Measurements from ENCODE around the gene SERAC1. TPM values are rescaled to one million over a fixed set of nuclear protein-coding genes. Genes with fewer than 3 reads are reported as not detected.
A peak's percentile ranks its signal among the peaks of the same experiment; 100 is the strongest.

SERAC1 gene
- polyA plus RNA-seq, 1 of the 3 experiments (the other 2 are of a cell fraction), result 5.6 TPM

DNA sequence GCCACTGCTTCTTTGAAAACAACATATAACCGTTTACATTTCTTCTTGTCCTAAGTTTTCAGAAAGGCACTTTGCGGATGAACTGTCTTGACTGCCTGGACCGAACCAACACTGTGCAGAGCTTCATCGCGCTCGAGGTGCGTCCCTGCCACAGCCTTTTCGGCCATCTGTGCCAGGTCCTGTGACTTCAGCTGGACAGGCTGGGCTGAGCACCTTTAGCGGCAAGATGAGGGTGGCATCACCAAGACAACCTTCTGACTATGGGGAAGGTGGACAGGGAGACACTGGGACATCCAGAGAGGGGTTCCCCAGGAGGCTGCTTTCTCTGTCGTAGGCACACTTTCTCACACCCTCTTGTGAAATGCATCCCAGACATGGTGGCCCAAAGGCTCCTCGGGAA is 104.3 kb downstream of the SERAC1 start (continued):
- no peak for TF ChIP-seq IRF3 (IDR thresholded peaks at IDR 0.05; ENCODE audit: low read depth, low read length)
- TF ChIP-seq USF1 (IDR thresholded peaks at IDR 0.05; ENCODE audit: borderline replicate concordance, low read depth), result no peak
- TF ChIP-seq RFX5 (IDR thresholded peaks at IDR 0.05; ENCODE audit: low read length), result no peak

DNA sequence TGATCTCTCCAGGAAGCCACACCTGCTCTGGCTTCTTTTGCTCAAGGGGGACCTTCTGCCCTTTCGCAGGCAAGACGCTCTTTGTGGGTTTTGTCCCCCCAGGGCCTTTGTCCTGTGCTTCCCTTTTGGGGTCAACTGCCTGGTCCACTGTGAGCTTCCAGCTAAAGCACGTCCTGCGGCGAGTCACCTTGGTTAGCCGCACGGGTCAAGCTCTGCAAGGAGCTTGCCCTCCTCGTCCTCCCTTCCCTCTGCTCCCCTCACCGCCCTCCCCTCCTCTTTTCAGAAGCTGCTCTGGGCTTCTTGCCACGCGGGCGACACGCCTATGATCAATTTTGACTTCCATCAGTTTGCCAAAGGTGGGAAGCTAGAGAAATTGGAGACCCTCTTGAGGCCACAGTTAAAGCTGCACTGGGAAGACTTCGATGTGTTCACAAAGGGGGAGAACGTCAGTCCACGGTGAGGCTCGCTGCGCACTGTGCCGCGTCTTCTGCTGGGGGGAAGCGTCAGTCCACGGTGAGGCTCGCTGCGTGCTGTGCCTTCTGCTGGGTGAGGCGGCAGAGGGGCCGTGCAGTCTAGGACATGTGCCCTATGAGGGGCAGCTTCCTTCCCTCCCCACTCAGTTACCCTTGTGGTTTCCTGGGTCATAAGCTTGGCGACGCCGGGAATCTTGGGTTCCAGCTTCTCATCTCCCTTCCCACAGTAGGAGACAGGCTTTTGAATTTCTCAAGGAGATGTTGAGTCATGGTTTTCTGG is 106.2 kb downstream of the SERAC1 start:
- H3K27ac ChIP-seq (ENCODE audit: low read depth in 2 of 2, low read length in 1 of 2), result peak overlapping the region in 1 of 2 experiments; percentile 99; a peak in 3 of 4 replicates
- WGBS (ENCODE audit: low lambda C conversion rate), result 96% methylated on average over 29 of the region's 29 CpGs
- TF ChIP-seq ELF1 (IDR thresholded peaks at IDR 0.05), result no peak
- TF ChIP-seq SIN3A (IDR thresholded peaks at IDR 0.05; ENCODE audit: borderline replicate concordance, low read depth, low read length), result no peak
- no peak for TF ChIP-seq NRF1 (IDR thresholded peaks at IDR 0.05; ENCODE audit: low read depth, low read length)
- TF ChIP-seq USF1 (IDR thresholded peaks at IDR 0.05; ENCODE audit: borderline replicate concordance, low read depth), result no peak
- no peak for TF ChIP-seq ZBTB33 (IDR thresholded peaks at IDR 0.05; ENCODE audit: borderline replicate concordance, low read depth)
- no peak for TF ChIP-seq SMC3 (IDR thresholded peaks at IDR 0.05; ENCODE audit: low read depth, low read length)
- no peak for TF ChIP-seq USF2 (IDR thresholded peaks at IDR 0.05; ENCODE audit: borderline replicate concordance, low read depth, low read length)
- TF ChIP-seq TCF12 (IDR thresholded peaks at IDR 0.05), result no peak
- TF ChIP-seq IRF3 (IDR thresholded peaks at IDR 0.05; ENCODE audit: low read depth, low read length), result no peak
- TF ChIP-seq, protein P1, sequence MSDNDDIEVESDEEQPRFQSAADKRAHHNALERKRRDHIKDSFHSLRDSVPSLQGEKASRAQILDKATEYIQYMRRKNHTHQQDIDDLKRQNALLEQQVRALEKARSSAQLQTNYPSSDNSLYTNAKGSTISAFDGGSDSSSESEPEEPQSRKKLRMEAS (IDR thresholded peaks at IDR 0.05; ENCODE audit: low read depth), result no peak
- no peak for TF ChIP-seq TAF1 (IDR thresholded peaks at IDR 0.05; ENCODE audit: borderline replicate concordance, low read depth, low read length)
- no peak for TF ChIP-seq REST (IDR thresholded peaks at IDR 0.05; ENCODE audit: low read depth, low read length)
- TF ChIP-seq NFIC (IDR thresholded peaks at IDR 0.05; ENCODE audit: borderline replicate concordance), result no peak

More for the DNA sequence above, 106.2 kb downstream of the SERAC1 start:
- Histone ChIP-seq H3K4me1 (ENCODE audit: control insufficient read depth in 1 of 2, insufficient read depth in 2 of 2, low read depth in 1 of 2, low read length in 1 of 2) (peaks cover 14 to 31% of the 10 kb centered on the region in 2 experiments; a peak in 3 of 4 replicates), H3K9me3 (no peaks in the 10 kb centered on the region), H3K79me2 (ENCODE audit: insufficient read depth) (peaks cover 29% of the 10 kb centered on the region), H3K36me3 (replicated peaks in 1 of 2; ENCODE audit: control insufficient read depth in 1 of 2, insufficient read depth in 2 of 2, low read length in 1 of 2) (peaks cover 37 to 62% of the 10 kb centered on the region in 2 experiments), H4K20me1 (ENCODE audit: insufficient read depth) (no peaks in the 10 kb centered on the region), H3K27me3 (ENCODE audit: insufficient read depth) (no peaks in the 10 kb centered on the region), H3K4me3 (ENCODE audit: low read depth in 2 of 2, low read length in 1 of 2) (no peak overlapping the region), H3F3A (replicated peaks; ENCODE audit: insufficient read depth) (peaks cover 43% of the 10 kb centered on the region), H2AFZ (ENCODE audit: low read depth) (no peak overlapping the region), H3K9ac (no peak overlapping the region), H3K4me2 (no peak overlapping the region), H3K9me2 (no peaks in the 10 kb centered on the region)
- ChIA-PET POLR2A (no interaction called here), CTCF (interaction anchor here (0.8 to 4.3 kb wide), 5 partner anchors 9 to 305 kb away, joined by 3 to 35 read pairs (median 7); no protein-coding TSS in a partner anchor)
- DNase-seq, result no peak

Measured in SK-N-SH (cell line).